Cardiac fibroblast (primary cell): ENCODE data around the gene TMEM72.

Source experiments
- DNase-seq, 2 donors: peaks; one replicate each; pipeline versions ENCODE4 v3.0.0 to v3.0.0-alpha.2; 2010; ENCODE audit warnings: low read depth in 2 of 2
- H3K4me3 ChIP-seq, 2 donors: replicated peaks in 1 of 2; 1 replicate in 1 of 2; 2 replicates in 1 of 2; pipeline ENCODE4 v1.5.1; 2011; ENCODE audit warnings: low read depth in 2 of 2, low read length in 2 of 2, mild to moderate bottlenecking in 2 of 2, moderate library complexity in 1 of 2
- CTCF ChIP-seq: IDR thresholded peaks from one replicate; pipeline ENCODE4 v1.5.1; 2011; ENCODE audit warnings: low read depth, mild to moderate bottlenecking, low read length, inconsistent platforms

Gene TMEM72

GRCh38 chr10:44926751-44927351 lies 15.7 kb downstream of the TMEM72 start:
- H3K4me3 ChIP-seq: no peak overlapping the region
- DNase-seq: no peak
- TF ChIP-seq CTCF: no peak

- TF ChIP-seq CTCF: no peak
- DNase-seq: peak; percentile 43 to 51
- no peak overlapping the region for H3K4me3 ChIP-seq
These were observed 16.2 kb downstream of the TMEM72 start for GRCh38 chr10:44927352-44927751.

- TF ChIP-seq CTCF: no peak
- DNase-seq: no peak
- no peak overlapping the region for H3K4me3 ChIP-seq
These were observed 17.3 kb downstream of the TMEM72 start for GRCh38 chr10:44928462-44928861.

GRCh38 chr10:44929356-44930255 lies 18.5 kb downstream of the TMEM72 start:
- no peak for TF ChIP-seq CTCF
- no peak for DNase-seq
- no peak overlapping the region for H3K4me3 ChIP-seq

- H3K4me3 ChIP-seq: no peak overlapping the region
- no peak for TF ChIP-seq CTCF
- DNase-seq: no peak
These were observed 19.9 kb downstream of the TMEM72 start for GRCh38 chr10:44930904-44931620.

- no peak overlapping the region for H3K4me3 ChIP-seq
- DNase-seq: no peak
- no peak for TF ChIP-seq CTCF
These were observed 20.7 kb downstream of the TMEM72 start for GRCh38 chr10:44931621-44932516.
